Activated CD4-positive, alpha-beta memory T cell treated with anti-CD3 and anti-CD28 coated beads for 36 hours (primary cell): ENCODE measurements around the gene LETM1. TPM values are rescaled to one million over a fixed set of nuclear protein-coding genes. Genes with fewer than 3 reads are reported as not detected.

Experiments used
- CTCF ChIA-PET: fragments of 350-600 bp; sonication (Branson Sonifier 250); formaldehyde crosslinking; loops from one replicate; lab custom pipeline; 2021; ENCODE audit warnings: antibody characterized with exemption, inconsistent platforms; lab: Charles Lee
- POLR2A ChIA-PET: fragments of 350-600 bp; sonication (Branson Sonifier 250); formaldehyde crosslinking; loops from one replicate; lab custom pipeline; 2021; ENCODE audit warnings: antibody characterized with exemption; lab: Charles Lee
- DNase-seq: peaks from one replicate; pipeline ENCODE4 v3.0.0-alpha.2; 2020
- H3K27ac Mint-ChIP-seq: one replicate; pipeline ENCODE4 v1.8.0; 2021; ENCODE audit warnings: mixed read lengths
- H3K27me3 Mint-ChIP-seq: one replicate; pipeline ENCODE4 v1.8.0; 2021; ENCODE audit warnings: mixed read lengths
- H3K36me3 Mint-ChIP-seq: one replicate; pipeline ENCODE4 v1.8.0; 2021; ENCODE audit warnings: mixed read lengths
- H3K4me1 Mint-ChIP-seq: one replicate; pipeline ENCODE4 v1.8.0; 2021; ENCODE audit warnings: low read depth, mixed read lengths
- H3K4me3 Mint-ChIP-seq: one replicate; pipeline ENCODE4 v1.8.0; 2021; ENCODE audit warnings: mild to moderate bottlenecking, mixed read lengths
- H3K9me3 Mint-ChIP-seq: one replicate; pipeline ENCODE4 v1.8.0; 2021; ENCODE audit warnings: mixed read lengths
- intact Hi-C: fragments of 100-400 bp; cut with micrococcal nuclease; formaldehyde crosslinking; loops from one replicate; pipeline ENCODE4 v1.15.1; 2023
- total RNA-seq, 2 experiments: library from RNA; stranded (reverse); gene quantifications; one replicate each; pipeline ENCODE4 v1.2.3, GENCODE V29; 2021

LETM1 gene
- total RNA-seq, 2 experiments from 2014 or later: 41.1 to 42.6 TPM

GRCh38 chr4:1803523-1804423, 52.2 kb downstream of the LETM1 start:
- intact Hi-C loops: no loop called here
- H3K4me3 Mint-ChIP-seq: no peak overlapping the region
- POLR2A ChIA-PET: no interaction called here
- no peak overlapping the region for H3K27ac Mint-ChIP-seq
- no peaks in the 10 kb centered on the region for H3K36me3 Mint-ChIP-seq
- DNase-seq: no peak
- peaks cover 2% of the 10 kb centered on the region for H3K27me3 Mint-ChIP-seq
- no peaks in the 10 kb centered on the region for H3K4me1 Mint-ChIP-seq
- no peaks in the 10 kb centered on the region for H3K9me3 Mint-ChIP-seq
- CTCF ChIA-PET: interaction anchor here (3.5 kb wide), 1 partner anchor 56 kb away, joined by 11 read pairs; no protein-coding TSS in a partner anchor

GRCh38 chr4:1802720-1803522, 53.0 kb downstream of the LETM1 start:
- no peaks in the 10 kb centered on the region for H3K4me1 Mint-ChIP-seq

GRCh38 chr4:1802151-1802715, 53.7 kb downstream of the LETM1 start:
- H3K9me3 Mint-ChIP-seq: no peaks in the 10 kb centered on the region
- POLR2A ChIA-PET: no interaction called here
- peaks cover 2% of the 10 kb centered on the region for H3K27me3 Mint-ChIP-seq

More at GRCh38 chr4:1802720-1803522, 53.0 kb downstream of the LETM1 start:
- intact Hi-C loops: no loop called here
- H3K4me3 Mint-ChIP-seq: no peak overlapping the region
- peaks cover 2% of the 10 kb centered on the region for H3K27me3 Mint-ChIP-seq
- ChIA-PET POLR2A (no interaction called here), CTCF (interaction anchor here (3.5 kb wide), 1 partner anchor 55 kb away, joined by 11 read pairs; no protein-coding TSS in a partner anchor)
- H3K9me3 Mint-ChIP-seq: no peaks in the 10 kb centered on the region
- H3K27ac Mint-ChIP-seq: no peak overlapping the region
- no peaks in the 10 kb centered on the region for H3K36me3 Mint-ChIP-seq
- DNase-seq: no peak

GRCh38 chr4:1801286-1801958, 54.5 kb downstream of the LETM1 start:
- Mint-ChIP-seq H3K27me3 (peaks cover 7% of the 10 kb centered on the region), H3K4me3 (no peak overlapping the region), H3K27ac (no peak overlapping the region), H3K9me3 (no peaks in the 10 kb centered on the region), H3K36me3 (no peaks in the 10 kb centered on the region), H3K4me1 (no peaks in the 10 kb centered on the region)
- DNase-seq: no peak
- intact Hi-C loops: no loop called here
- ChIA-PET POLR2A (no interaction called here), CTCF (interaction anchor here (3.5 kb wide), 1 partner anchor 54 kb away, joined by 11 read pairs; no protein-coding TSS in a partner anchor)

More at GRCh38 chr4:1802151-1802715, 53.7 kb downstream of the LETM1 start:
- intact Hi-C loops: no loop called here
- no peaks in the 10 kb centered on the region for H3K36me3 Mint-ChIP-seq
- no peaks in the 10 kb centered on the region for H3K4me1 Mint-ChIP-seq
- CTCF ChIA-PET: interaction anchor here (3.5 kb wide), 1 partner anchor 55 kb away, joined by 11 read pairs; no protein-coding TSS in a partner anchor
- no peak overlapping the region for H3K4me3 Mint-ChIP-seq
- no peak overlapping the region for H3K27ac Mint-ChIP-seq
- DNase-seq: no peak

GRCh38 chr4:1800805-1801204, 55.2 kb downstream of the LETM1 start:
- CTCF ChIA-PET: interaction anchor here (3.5 kb wide), 1 partner anchor 53 kb away, joined by 11 read pairs; no protein-coding TSS in a partner anchor
- intact Hi-C loops: no loop called here
- peaks cover 13% of the 10 kb centered on the region for H3K27me3 Mint-ChIP-seq

GRCh38 chr4:1799387-1800375, 56.3 kb downstream of the LETM1 start:
- Mint-ChIP-seq H3K4me3 (no peak overlapping the region), H3K9me3 (no peaks in the 10 kb centered on the region), H3K27ac (no peak overlapping the region), H3K4me1 (no peaks in the 10 kb centered on the region), H3K36me3 (no peaks in the 10 kb centered on the region), H3K27me3 (peaks cover 13% of the 10 kb centered on the region)
- no peak for DNase-seq
- intact Hi-C loops: no loop called here
- POLR2A ChIA-PET: no interaction called here
- CTCF ChIA-PET: interaction anchor here (0.8 to 3.5 kb wide), 2 partner anchors 11 to 52 kb away, joined by 3 to 11 read pairs; no protein-coding TSS in a partner anchor

More at GRCh38 chr4:1800805-1801204, 55.2 kb downstream of the LETM1 start:
- POLR2A ChIA-PET: no interaction called here
- Mint-ChIP-seq H3K4me1 (no peaks in the 10 kb centered on the region), H3K9me3 (no peaks in the 10 kb centered on the region), H3K36me3 (no peaks in the 10 kb centered on the region), H3K27ac (no peak overlapping the region), H3K4me3 (no peak overlapping the region)
- no peak for DNase-seq

GRCh38 chr4:1798580-1799386, 57.2 kb downstream of the LETM1 start:
- Mint-ChIP-seq H3K9me3 (no peaks in the 10 kb centered on the region), H3K27ac (no peak overlapping the region), H3K27me3 (peaks cover 13% of the 10 kb centered on the region), H3K4me1 (no peaks in the 10 kb centered on the region), H3K4me3 (no peak overlapping the region), H3K36me3 (no peaks in the 10 kb centered on the region)
- intact Hi-C loops: no loop called here
- no peak for DNase-seq
- CTCF ChIA-PET: interaction anchor here (0.8 kb wide), 1 partner anchor 12 kb away, joined by 3 read pairs; no protein-coding TSS in a partner anchor
- POLR2A ChIA-PET: no interaction called here

GRCh38 chr4:1797861-1798579, 57.9 kb downstream of the LETM1 start:
- H3K4me3 Mint-ChIP-seq: no peak overlapping the region
- H3K27me3 Mint-ChIP-seq: peaks cover 13% of the 10 kb centered on the region
- no peaks in the 10 kb centered on the region for H3K36me3 Mint-ChIP-seq
- H3K27ac Mint-ChIP-seq: no peak overlapping the region
- no peaks in the 10 kb centered on the region for H3K9me3 Mint-ChIP-seq
- POLR2A ChIA-PET: no interaction called here
- CTCF ChIA-PET: no interaction called here
- intact Hi-C loops: no loop called here
- no peak for DNase-seq
- H3K4me1 Mint-ChIP-seq: no peaks in the 10 kb centered on the region

- CTCF ChIA-PET: no interaction called here
- DNase-seq: no peak
These were observed 58.6 kb downstream of the LETM1 start for GRCh38 chr4:1797298-1797860.

More at GRCh38 chr4:1797298-1797860, 58.6 kb downstream of the LETM1 start:
- no peak overlapping the region for H3K4me3 Mint-ChIP-seq
- POLR2A ChIA-PET: no interaction called here
- no peaks in the 10 kb centered on the region for H3K4me1 Mint-ChIP-seq
- H3K9me3 Mint-ChIP-seq: no peaks in the 10 kb centered on the region
- no peak overlapping the region for H3K27ac Mint-ChIP-seq
- no peaks in the 10 kb centered on the region for H3K36me3 Mint-ChIP-seq
- peaks cover 13% of the 10 kb centered on the region for H3K27me3 Mint-ChIP-seq
- intact Hi-C loops: no loop called here
